Measurements from ENCODE around the gene NCOA1. TPM values are rescaled to one million over a fixed set of nuclear protein-coding genes. Genes with fewer than 3 reads are reported as not detected.

Gene NCOA1
- total RNA-seq, 4 donors from 2014 or later = 42.3 to 66.9 (median 47.4) TPM

Small RNA genes within 50 kb of the gene (small RNA-seq; reads per million reads assigned to genes)
- gene RNA5SP88 (0 to 0.13 (median 0) reads per million in 4 donors), gene RNU6-936P (0 reads per million in 4 donors)

Other genes with a start within 250 kb of the NCOA1 start
- gene ITSN2, start 130.7 kb upstream of the NCOA1 start, total RNA-seq = 10 to 100 TPM; 57.9 to 79.7 (median 63.4) TPM

Data from gastroesophageal sphincter (tissue), 4 donors.